GM18517 (cell line): Measurements from ENCODE around the gene SNX32.

Source experiments
- ATAC-seq: cut with Tn5 transposase; IDR thresholded peaks from one replicate; pipeline ENCODE4 v1.9.1; 2021; ENCODE audit warnings: mild to moderate bottlenecking, moderate library complexity; ENCODE audit not compliant: unreplicated experiment

The SNX32 gene

GRCh38 chr11:65854852-65855837 lies 21.4 kb downstream of the SNX32 start:
- ATAC-seq: no peak

DNA sequence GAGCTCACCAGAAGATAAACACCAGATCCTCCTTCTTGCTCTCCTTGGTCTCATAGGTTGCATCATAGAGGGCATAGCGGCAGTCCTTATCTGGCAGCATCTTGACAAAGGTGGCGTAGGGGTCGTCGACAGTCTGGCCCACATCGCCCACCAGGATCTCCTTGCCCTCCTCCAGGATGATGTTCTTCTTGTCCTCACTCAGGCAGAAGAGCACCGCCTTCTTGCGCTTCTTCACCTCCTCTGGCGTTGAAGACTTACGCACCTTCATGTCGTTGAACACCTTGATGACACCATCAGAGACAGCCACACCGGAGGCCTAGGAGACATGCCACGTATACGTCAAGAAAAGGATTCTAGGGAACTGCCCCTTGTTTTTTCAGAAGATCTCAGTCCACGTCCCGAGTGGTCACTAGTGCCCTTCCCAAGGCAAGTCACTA lies 22.2 kb downstream of the SNX32 start:
- ATAC-seq: no peak

DNA sequence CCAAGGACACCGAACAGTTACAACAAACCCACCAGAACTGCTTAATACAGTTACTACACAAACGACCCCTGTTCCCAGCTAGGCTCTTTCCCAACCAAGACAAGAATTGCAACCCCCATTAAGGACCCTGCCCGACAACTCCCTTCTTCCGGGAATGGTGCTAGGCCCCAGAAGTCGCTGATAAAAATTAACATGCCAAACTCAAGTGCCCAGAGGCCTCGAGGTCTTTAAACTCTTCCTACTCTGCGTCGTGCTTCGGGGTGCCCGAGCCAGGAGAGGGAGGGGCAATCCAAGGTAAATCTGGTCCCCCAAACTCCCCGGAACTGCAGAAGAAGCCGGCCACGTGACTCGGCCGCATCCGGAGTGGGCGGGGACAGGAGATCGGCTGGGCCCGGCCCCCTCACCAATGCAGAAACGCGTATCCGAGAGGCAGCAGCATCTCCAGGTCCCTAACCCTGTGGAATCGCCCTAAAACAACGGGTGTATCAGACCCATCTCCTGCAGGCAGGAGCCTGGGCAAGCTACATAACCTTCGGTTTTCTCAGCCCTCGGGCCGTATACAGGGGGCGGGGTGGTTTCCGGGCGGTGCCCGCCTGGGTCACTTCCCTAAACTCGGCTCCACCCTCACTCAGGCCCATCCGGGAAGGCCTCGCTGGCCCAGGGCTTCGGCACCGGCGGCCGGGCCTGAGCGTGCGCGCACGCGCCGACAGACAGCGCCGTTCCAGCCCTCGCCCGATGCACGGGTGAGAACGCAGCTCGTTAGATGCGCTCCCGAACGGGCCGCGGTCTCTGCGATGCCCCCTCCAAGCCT lies 23.1 kb downstream of the SNX32 start:
- ATAC-seq: no peak

- ATAC-seq: no peak
Observed at GRCh38 chr11:65857500-65857852, 23.7 kb downstream of the SNX32 start.

- ATAC-seq: peak; percentile 45
Observed at GRCh38 chr11:65857853-65858680, 24.3 kb downstream of the SNX32 start, which contains the start of gene CFL1. TSS of gene CFL1 (minus strand) at chr11:65858180. CDS start at chr11:65858099, 81 bp downstream.

GRCh38 chr11:65858681-65859087 lies 24.9 kb downstream of the SNX32 start:
- no peak for ATAC-seq

DNA sequence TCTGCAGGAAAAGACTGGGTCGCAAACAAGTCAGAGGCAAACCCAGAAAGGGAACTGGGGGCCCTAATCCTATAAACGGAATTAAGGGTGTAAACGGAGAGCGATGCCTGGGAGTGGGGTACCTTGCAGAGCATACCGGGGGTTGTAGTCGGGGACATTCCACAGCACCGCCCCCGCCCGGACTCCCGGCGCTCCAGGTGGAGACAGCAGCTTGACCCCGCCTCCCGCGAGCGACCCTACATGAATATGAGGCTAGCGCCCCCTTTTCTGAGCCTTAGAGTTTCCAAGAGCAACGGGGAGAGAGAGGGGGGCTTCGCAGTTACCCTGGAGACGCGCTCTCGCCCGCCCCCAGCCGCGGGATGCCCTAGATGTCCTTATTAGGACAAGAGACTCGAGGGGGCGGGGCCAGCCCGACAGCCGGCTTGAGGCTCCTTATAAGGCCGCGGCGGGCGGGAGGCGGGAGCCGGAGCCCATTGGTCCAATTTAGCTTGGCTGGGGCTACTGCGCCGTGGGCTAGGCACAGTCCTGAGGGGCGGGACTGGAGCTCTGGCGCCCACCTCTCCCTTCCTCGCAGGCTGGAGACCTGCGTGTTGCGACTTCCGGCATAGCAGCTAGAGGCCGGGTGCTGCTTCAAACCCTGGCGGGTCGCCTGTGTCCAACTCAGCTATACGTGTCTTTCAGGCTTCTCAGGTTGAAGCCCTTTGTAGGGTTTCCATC lies 25.5 kb downstream of the SNX32 start:
- ATAC-seq: peak; percentile 50

DNA sequence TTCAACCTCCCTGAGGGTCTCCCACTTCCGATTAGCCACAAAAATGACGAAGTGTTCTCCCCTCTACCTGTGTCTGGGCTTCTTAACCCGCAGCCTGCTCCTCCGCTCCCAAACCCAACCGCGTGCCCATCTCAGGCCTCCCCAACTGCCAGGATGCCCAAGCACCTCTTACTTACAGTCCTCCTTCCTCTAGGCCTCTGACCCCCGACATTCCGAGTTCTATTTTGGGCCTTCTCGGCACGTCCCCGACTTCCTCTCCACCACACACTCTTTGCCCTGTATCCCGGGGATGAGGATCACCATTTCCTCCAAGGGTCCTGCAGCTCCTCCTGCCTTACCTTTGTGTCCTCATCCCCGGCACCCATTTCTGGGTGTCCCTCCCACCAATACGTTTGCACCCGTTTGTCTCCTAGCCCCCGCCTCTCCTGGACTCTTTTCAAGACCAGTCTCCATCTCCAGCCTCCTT lies 26.1 kb downstream of the SNX32 start:
- peak; percentile 0 for ATAC-seq

DNA sequence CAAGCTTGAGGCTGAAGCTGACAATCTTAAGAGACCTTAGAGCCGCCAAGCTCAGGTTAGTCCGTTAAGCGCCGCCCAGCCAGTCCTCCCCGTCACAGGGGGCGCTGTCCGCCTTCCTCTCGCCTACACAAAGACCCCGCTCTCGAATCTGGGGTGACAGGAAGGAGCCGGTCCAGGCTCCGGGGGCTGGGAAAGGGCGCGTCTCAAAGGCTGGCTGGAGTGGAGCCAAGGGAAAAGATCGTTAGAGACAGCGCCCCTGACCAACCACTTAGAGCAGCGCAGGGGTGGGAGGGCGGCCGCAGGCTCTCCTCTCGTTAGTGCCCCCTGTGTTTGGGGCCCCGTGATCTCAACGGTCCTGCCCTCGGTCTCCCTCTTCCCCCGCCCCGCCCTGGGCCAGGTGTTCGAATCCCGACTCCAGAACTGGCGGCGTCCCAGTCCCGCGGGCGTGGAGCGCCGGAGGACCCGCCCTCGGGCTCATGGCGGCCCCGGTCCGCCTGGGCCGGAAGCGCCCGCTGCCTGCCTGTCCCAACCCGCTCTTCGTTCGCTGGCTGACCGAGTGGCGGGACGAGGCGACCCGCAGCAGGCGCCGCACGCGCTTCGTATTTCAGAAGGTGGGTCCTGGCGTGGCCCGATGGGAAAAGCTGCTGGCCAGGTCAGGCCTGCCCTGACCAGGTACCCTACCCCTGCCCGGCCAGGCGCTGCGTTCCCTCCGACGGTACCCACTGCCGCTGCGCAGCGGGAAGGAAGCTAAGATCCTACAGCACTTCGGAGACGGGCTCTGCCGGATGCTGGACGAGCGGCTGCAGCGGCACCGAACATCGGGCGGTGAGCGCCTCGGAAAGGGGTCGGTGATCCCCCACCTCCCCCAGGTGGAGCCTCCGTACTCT lies 26.8 kb downstream of the SNX32 start, which contains the start of gene MUS81:
Gene MUS81, plus strand, starts transcription at position 156 of the 887 bp plus-strand sequence. Its CDS starts 321 bp downstream, at position 477.
- ATAC-seq: peak; percentile 36

DNA sequence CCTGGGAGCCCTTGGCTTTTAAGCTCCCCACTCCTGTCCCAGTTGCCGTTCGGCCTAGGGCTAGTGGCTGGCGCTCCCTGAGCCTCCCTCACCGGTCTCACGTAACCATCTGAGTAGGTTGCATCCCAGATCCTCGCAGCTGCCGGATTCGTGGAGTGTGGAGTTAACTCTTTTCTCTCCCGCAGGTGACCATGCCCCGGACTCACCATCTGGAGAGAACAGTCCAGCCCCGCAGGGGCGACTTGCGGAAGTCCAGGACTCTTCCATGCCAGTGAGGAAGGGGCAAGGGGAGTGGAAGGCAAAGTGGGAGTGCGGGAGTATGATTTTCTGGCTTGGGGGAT lies 27.4 kb downstream of the SNX32 start:
- ATAC-seq: no peak

DNA sequence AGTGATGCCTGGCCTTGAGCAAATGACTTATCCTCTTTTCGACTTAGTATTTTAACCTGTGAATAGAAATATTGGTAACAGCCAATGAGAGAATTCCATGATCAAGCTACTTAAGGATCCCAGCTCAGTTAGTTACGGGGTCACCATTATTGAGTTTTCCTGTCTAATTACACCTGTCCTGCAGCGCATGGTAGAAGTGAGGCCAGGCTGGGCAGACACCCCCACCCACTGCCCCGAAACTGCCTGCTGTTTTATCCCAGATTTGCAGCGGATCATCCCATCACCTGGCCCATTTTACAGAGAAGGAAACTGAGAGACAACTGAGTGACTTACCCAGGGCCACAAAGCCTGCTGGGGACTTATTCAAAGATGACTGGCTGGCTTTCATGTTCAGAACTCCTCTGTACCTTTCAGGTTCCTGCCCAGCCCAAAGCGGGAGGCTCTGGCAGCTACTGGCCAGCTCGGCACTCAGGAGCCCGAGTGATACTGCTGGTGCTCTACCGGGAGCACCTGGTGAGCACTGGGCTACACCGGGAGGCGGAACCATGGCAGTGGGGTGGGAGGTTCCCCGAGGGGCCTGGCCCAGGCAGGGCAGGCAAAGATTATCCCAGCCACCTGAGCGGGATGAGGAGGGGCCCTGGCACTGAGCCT lies 27.9 kb downstream of the SNX32 start:
- ATAC-seq: no peak

GRCh38 chr11:65862191-65862735 lies 28.5 kb downstream of the SNX32 start:
- no peak for ATAC-seq

DNA sequence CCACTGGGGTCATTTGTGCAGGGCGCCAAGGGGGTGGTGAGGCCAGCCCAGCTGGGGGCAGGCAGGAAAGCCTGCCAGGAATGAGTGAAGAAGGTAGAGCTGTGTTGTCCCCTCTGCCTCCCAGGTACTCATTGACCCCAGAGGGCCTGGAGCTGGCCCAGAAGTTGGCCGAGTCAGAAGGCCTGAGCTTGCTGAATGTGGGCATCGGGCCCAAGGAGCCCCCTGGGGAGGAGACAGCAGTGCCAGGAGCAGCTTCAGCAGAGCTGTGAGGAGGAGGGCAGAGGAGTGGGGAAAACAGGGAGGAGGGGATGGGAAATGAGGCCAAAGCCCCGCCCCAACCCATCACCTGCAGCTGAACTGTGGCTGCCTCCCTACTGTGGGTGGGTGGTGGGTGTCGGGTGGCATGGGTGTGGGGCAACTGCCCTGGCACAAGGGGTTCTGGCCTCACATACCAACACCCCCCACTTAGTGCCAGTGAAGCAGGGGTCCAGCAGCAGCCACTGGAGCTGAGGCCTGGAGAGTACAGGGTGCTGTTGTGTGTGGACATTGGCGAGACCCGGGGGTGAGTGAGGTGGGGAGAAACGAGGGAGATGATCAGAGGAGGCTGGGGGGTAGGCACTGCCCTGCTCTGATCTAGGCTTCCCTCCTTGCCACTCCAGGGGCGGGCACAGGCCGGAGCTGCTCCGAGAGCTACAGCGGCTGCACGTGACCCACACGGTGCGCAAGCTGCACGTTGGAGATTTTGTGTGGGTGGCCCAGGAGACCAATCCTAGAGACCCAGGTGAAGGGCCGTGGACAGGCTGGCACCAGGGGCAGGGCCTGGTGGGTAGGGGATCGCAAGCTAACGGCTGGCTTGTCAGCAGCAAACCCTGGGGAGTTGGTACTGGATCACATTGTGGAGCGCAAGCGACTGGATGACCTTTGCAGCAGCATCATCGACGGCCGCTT lies 29.5 kb downstream of the SNX32 start:
- ATAC-seq: no peak

DNA sequence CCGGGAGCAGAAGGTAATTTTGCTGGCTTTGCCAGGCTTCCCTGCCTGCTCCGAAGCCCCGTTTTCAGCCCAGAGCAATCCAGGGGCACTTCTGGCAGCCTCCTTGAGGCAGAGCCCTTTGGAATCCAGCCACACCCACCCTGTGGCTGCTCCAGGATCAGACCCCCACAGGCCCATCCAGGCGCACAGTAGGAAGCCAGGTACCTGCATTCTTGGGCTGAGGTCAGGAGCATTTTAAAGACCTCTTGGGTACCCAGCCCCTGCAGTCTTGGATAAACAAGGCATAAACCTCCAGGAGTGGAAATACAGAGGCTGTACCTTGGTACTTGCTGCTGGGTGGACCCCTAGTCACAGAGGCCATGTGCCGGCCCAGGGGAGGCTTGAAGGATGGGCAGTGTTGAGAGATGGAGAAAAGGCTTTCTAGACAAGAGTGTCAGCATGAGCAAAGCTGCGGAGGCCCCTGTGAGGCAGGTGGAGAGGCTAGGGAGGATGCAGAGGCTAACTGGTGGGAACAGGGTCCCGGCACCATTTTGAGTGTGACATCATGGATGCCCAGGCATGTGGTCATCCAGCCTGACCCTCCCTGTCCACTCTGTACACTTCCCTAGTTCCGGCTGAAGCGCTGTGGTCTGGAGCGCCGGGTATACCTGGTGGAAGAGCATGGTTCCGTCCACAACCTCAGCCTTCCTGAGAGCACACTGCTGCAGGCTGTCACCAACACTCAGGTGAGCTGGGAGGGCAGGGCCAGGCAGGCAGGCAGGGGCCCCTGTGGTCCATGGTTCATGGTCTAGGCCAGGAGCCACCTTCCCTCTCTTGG lies 30.3 kb downstream of the SNX32 start:
- no peak for ATAC-seq

DNA sequence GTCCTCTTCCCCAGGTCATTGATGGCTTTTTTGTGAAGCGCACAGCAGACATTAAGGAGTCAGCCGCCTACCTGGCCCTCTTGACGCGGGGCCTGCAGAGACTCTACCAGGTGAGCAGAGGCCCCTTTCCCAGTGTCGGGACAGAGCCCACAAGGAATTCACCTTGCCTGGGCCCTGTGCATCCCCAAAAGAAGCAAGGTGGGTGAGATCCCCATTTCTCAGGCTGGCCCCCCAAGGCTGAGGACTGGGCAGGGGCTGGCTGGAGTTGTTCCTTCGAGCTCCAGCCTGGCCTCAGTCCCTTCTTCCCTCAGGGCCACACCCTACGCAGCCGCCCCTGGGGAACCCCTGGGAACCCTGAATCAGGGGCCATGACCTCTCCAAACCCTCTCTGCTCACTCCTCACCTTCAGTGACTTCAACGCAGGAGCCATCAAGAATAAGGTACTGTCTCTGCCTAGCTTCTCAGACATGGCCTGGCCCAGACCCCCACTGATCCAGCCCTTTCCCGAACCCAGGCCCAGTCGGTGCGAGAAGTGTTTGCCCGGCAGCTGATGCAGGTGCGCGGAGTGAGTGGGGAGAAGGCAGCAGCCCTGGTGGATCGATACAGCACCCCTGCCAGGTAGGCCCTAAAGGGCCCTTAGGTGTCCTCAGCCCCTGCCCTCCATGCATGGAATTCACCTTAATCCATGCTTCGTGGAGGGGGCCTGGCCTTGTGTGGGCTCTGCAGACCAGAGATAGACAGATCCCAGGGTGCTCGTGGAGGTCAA lies 31.1 kb downstream of the SNX32 start:
- ATAC-seq: no peak
